Measurements from ENCODE around the gene C2CD5. TPM values are rescaled to one million over a fixed set of nuclear protein-coding genes. Genes with fewer than 3 reads are reported as not detected.

C2CD5 gene
- total RNA-seq, 4 donors from 2014 or later = 47.9 to 123 (median 63.6) TPM

- no peaks in the 10 kb centered on the region for H3K36me3 ChIP-seq
- TF ChIP-seq POLR2AphosphoS5 (IDR thresholded peaks at IDR 0.05) (no peak), EP300 (IDR thresholded peaks at IDR 0.05; ENCODE audit: low read depth) (no peak), POLR2A (IDR thresholded peaks at IDR 0.05) (no peak), CTCF (IDR thresholded peaks at IDR 0.05) (no peak)
- DNase-seq = no peak
- no peak overlapping the region for H3K4me3 ChIP-seq
- H3K27me3 ChIP-seq = no peaks in the 10 kb centered on the region
- H3K9me3 ChIP-seq = no peaks in the 10 kb centered on the region
- no peaks in the 10 kb centered on the region for H3K4me1 ChIP-seq
- intact Hi-C loops (cut with DNase I; ENCODE audit: low total_unique reads) (no loop called here), in situ Hi-C loops (cut with MboI; ENCODE audit: low pct_ligation_motif_present in 1 of 4, low pct_unique_long_range_greater_than_20kb in 1 of 4, low sequenced_read_pairs in 3 of 4) (no loop called here)
- 85 to 100% methylated on average over 1 of the region's 1 CpG for WGBS, 2 donors (ENCODE audit: low coverage in 1 of 2)
- H3K27ac ChIP-seq = no peak overlapping the region
These were observed 33.3 kb upstream of the C2CD5 start for GRCh38 chr12:22577667-22578066.

- TF ChIP-seq POLR2A (IDR thresholded peaks at IDR 0.05) (no peak), CTCF (IDR thresholded peaks at IDR 0.05) (no peak), POLR2AphosphoS5 (IDR thresholded peaks at IDR 0.05) (no peak), EP300 (IDR thresholded peaks at IDR 0.05; ENCODE audit: low read depth) (no peak)
- no peaks in the 10 kb centered on the region for H3K36me3 ChIP-seq
- H3K27me3 ChIP-seq = no peaks in the 10 kb centered on the region
- no peaks in the 10 kb centered on the region for H3K4me1 ChIP-seq
- H3K9me3 ChIP-seq = no peaks in the 10 kb centered on the region
- 54 to 67% methylated on average over 2 of the region's 2 CpGs for whole genome bisulfite sequencing, 2 donors (ENCODE audit: low coverage in 1 of 2)
- in situ Hi-C loops (cut with MboI; ENCODE audit: low pct_ligation_motif_present in 1 of 4, low pct_unique_long_range_greater_than_20kb in 1 of 4, low sequenced_read_pairs in 3 of 4) (no loop called here), intact Hi-C loops (cut with DNase I; ENCODE audit: low total_unique reads) (no loop called here)
- no peak overlapping the region for H3K4me3 ChIP-seq
- peak; percentile 43 for DNase-seq
- no peak overlapping the region for H3K27ac ChIP-seq
These were observed 32.1 kb upstream of the C2CD5 start for GRCh38 chr12:22576473-22576872.

GRCh38 chr12:22576065-22576464, 31.7 kb upstream of the C2CD5 start:
- Histone ChIP-seq H3K4me1 (no peaks in the 10 kb centered on the region), H3K27ac (no peak overlapping the region), H3K9me3 (no peaks in the 10 kb centered on the region), H3K4me3 (no peak overlapping the region), H3K27me3 (no peaks in the 10 kb centered on the region), H3K36me3 (no peaks in the 10 kb centered on the region)
- in situ Hi-C loops (cut with MboI; ENCODE audit: low pct_ligation_motif_present in 1 of 4, low pct_unique_long_range_greater_than_20kb in 1 of 4, low sequenced_read_pairs in 3 of 4) = no loop called here
- no peak for TF ChIP-seq POLR2AphosphoS5 (IDR thresholded peaks at IDR 0.05)
- no peak for TF ChIP-seq POLR2A (IDR thresholded peaks at IDR 0.05)
- no peak for TF ChIP-seq CTCF (IDR thresholded peaks at IDR 0.05)
- TF ChIP-seq EP300 (IDR thresholded peaks at IDR 0.05; ENCODE audit: low read depth) = no peak
- DNase-seq = no peak
- intact Hi-C loops (cut with DNase I; ENCODE audit: low total_unique reads) = no loop called here
- 98 to 100% methylated on average over 1 of the region's 1 CpG for WGBS, 2 donors (ENCODE audit: low coverage in 1 of 2)

- TF ChIP-seq EP300 (IDR thresholded peaks at IDR 0.05; ENCODE audit: low read depth) (no peak), POLR2A (IDR thresholded peaks at IDR 0.05) (no peak), CTCF (IDR thresholded peaks at IDR 0.05) (no peak), POLR2AphosphoS5 (IDR thresholded peaks at IDR 0.05) (no peak)
- intact Hi-C loops (cut with DNase I; ENCODE audit: low total_unique reads) = no loop called here
- H3K4me1 ChIP-seq = no peaks in the 10 kb centered on the region
- peak overlapping the region in 1 of 4 donors; percentile 33 for H3K27ac ChIP-seq
- no peaks in the 10 kb centered on the region for H3K36me3 ChIP-seq
- no peaks in the 10 kb centered on the region for H3K9me3 ChIP-seq
- in situ Hi-C loops (cut with MboI; ENCODE audit: low pct_ligation_motif_present in 1 of 4, low pct_unique_long_range_greater_than_20kb in 1 of 4, low sequenced_read_pairs in 3 of 4) = no loop called here
- H3K4me3 ChIP-seq = no peak overlapping the region
- no peak for DNase-seq
- no peaks in the 10 kb centered on the region for H3K27me3 ChIP-seq
- WGBS, 2 donors (ENCODE audit: low coverage in 1 of 2) = 86 to 88% methylated on average over 1 to 3 of the region's 3 CpGs
These were observed 30.6 kb upstream of the C2CD5 start for GRCh38 chr12:22574921-22575320.

All from transverse colon (tissue), 4 donors.